ENCODE measurements around the gene ESD. TPM values are rescaled to one million over a fixed set of nuclear protein-coding genes. Genes with fewer than 3 reads are reported as not detected.

ESD gene
- total RNA-seq, 6 experiments from 2014 or later, result 97.7 to 116 (median 104) TPM

DNA sequence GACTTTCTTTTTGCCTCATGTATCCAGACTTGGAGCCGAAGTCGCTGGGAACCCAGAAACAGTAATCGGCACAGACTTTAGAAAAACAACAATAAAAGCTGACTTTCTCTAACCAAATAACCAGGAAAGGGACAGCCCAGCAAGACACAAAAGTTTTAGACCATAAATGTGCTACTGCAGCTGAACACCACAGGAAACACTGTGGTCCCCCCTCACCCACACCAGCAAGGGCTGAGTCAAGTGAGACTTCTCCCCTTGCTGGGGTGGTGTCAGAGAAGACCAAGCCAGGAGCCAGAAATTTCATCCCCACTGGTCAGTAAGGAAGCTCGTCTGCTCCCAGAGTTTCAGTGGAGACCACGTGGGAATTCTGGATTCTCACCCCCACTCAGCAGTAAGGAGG, 70.6 kb downstream of the ESD start:
- H3K36me3 Mint-ChIP-seq (ENCODE audit: low read depth), result peaks cover 23% of the 10 kb centered on the region
- no peaks in the 10 kb centered on the region; the same call in 1 of the 2 replicates for H3K27me3 Mint-ChIP-seq (ENCODE audit: insufficient read depth)
- no peak overlapping the region for H3K4me3 Mint-ChIP-seq
- H3K4me1 Mint-ChIP-seq (ENCODE audit: low read depth), result no peaks in the 10 kb centered on the region
- no peak for DNase-seq
- H3K27ac Mint-ChIP-seq, result no peak overlapping the region
- no peaks in the 10 kb centered on the region for H3K9me3 Mint-ChIP-seq
- TF ChIP-seq, protein P1, sequence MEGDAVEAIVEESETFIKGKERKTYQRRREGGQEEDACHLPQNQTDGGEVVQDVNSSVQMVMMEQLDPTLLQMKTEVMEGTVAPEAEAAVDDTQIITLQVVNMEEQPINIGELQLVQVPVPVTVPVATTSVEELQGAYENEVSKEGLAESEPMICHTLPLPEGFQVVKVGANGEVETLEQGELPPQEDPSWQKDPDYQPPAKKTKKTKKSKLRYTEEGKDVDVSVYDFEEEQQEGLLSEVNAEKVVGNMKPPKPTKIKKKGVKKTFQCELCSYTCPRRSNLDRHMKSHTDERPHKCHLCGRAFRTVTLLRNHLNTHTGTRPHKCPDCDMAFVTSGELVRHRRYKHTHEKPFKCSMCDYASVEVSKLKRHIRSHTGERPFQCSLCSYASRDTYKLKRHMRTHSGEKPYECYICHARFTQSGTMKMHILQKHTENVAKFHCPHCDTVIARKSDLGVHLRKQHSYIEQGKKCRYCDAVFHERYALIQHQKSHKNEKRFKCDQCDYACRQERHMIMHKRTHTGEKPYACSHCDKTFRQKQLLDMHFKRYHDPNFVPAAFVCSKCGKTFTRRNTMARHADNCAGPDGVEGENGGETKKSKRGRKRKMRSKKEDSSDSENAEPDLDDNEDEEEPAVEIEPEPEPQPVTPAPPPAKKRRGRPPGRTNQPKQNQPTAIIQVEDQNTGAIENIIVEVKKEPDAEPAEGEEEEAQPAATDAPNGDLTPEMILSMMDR (IDR thresholded peaks at IDR 0.05), result no peak

Other genes starting within 250 kb of the ESD start
- 10 to 100 TPM; 11.3 to 13.9 (median 12.5) TPM for gene LRCH1, start 244.0 kb downstream of the ESD start, total RNA-seq (2021; fragmentation: NEBNext Ultra II Directional; extraction: Animal tissue kit (Norgen Biotek cat#: 25700))
- under 1 TPM in 1 of 6 experiments, not detected in 5; 0.09 TPM for gene HTR2A, start 99.9 kb upstream of the ESD start, total RNA-seq (2021; fragmentation: NEBNext Ultra II Directional; extraction: Animal tissue kit (Norgen Biotek cat#: 25700))

Measured in HFFc6 (cell line).